ENCODE measurements around the gene SDK2. TPM values are rescaled to one million over a fixed set of nuclear protein-coding genes. Genes with fewer than 3 reads are reported as not detected.

The SDK2 gene
- total RNA-seq, 2 experiments from 2014 or later: 0.23 to 0.27 TPM

GRCh38 chr17:73635101-73635817 lies 9.0 kb downstream of the SDK2 start:
- ChIA-PET CTCF (no interaction called here), POLR2A (no interaction called here)

- CTCF ChIA-PET: no interaction called here
- POLR2A ChIA-PET: no interaction called here
Measured at GRCh38 chr17:73634629-73635028, 9.6 kb downstream of the SDK2 start.

GRCh38 chr17:73633736-73634135 lies 10.5 kb downstream of the SDK2 start:
- ChIA-PET CTCF (no interaction called here), POLR2A (no interaction called here)

- CTCF ChIA-PET: no interaction called here
- POLR2A ChIA-PET: no interaction called here
Measured at GRCh38 chr17:73632513-73632912, 11.7 kb downstream of the SDK2 start.

- ChIA-PET CTCF (no interaction called here), POLR2A (no interaction called here)
Measured at GRCh38 chr17:73630965-73631595, 13.2 kb downstream of the SDK2 start.

- CTCF ChIA-PET: no interaction called here
- POLR2A ChIA-PET: no interaction called here
Measured at GRCh38 chr17:73630531-73630930, 13.7 kb downstream of the SDK2 start.

GRCh38 chr17:73628642-73629552 lies 15.3 kb downstream of the SDK2 start:
- ChIA-PET CTCF (no interaction called here), POLR2A (no interaction called here)

GRCh38 chr17:73625991-73626673 lies 18.1 kb downstream of the SDK2 start:
- POLR2A ChIA-PET: no interaction called here
- CTCF ChIA-PET: no interaction called here

- ChIA-PET CTCF (no interaction called here), POLR2A (no interaction called here)
Measured at GRCh38 chr17:73625006-73625405, 19.2 kb downstream of the SDK2 start.

- POLR2A ChIA-PET: no interaction called here
- CTCF ChIA-PET: no interaction called here
Measured at GRCh38 chr17:73624496-73624988, 19.7 kb downstream of the SDK2 start.

GRCh38 chr17:73623818-73624217 lies 20.4 kb downstream of the SDK2 start:
- ChIA-PET CTCF (no interaction called here), POLR2A (no interaction called here)

- POLR2A ChIA-PET: no interaction called here
- CTCF ChIA-PET: no interaction called here
Measured at GRCh38 chr17:73623247-73623646, 21.0 kb downstream of the SDK2 start.

GRCh38 chr17:73622381-73622780 lies 21.9 kb downstream of the SDK2 start:
- ChIA-PET POLR2A (no interaction called here), CTCF (no interaction called here)

- POLR2A ChIA-PET: no interaction called here
- CTCF ChIA-PET: interaction anchor here (0.9 kb wide), 1 partner anchor 25 kb away, joined by 3 read pairs; no protein-coding TSS in a partner anchor
Measured at GRCh38 chr17:73621685-73622084, 22.6 kb downstream of the SDK2 start.

- ChIA-PET POLR2A (no interaction called here), CTCF (no interaction called here)
Measured at GRCh38 chr17:73620414-73620813, 23.8 kb downstream of the SDK2 start.

- CTCF ChIA-PET: no interaction called here
- POLR2A ChIA-PET: no interaction called here
Measured at GRCh38 chr17:73617501-73617900, 26.7 kb downstream of the SDK2 start.

GRCh38 chr17:73616873-73617404 lies 27.3 kb downstream of the SDK2 start:
- POLR2A ChIA-PET: no interaction called here
- CTCF ChIA-PET: no interaction called here

- POLR2A ChIA-PET: no interaction called here
- CTCF ChIA-PET: interaction anchor here (1.0 kb wide), 1 partner anchor 187 kb away, joined by 3 read pairs; no protein-coding TSS in a partner anchor
Measured at GRCh38 chr17:73616120-73616872, 27.9 kb downstream of the SDK2 start.

- POLR2A ChIA-PET: no interaction called here
- CTCF ChIA-PET: no interaction called here
Measured at GRCh38 chr17:73614256-73614655, 30.0 kb downstream of the SDK2 start.

All from activated CD8-positive, alpha-beta memory T cell treated with anti-CD3 and anti-CD28 coated beads for 36 hours (primary cell).